GM18502 (cell line): ENCODE results near the gene VSX1.

Experiments
- ATAC-seq: cut with Tn5 transposase; IDR thresholded peaks from one replicate; pipeline ENCODE4 v1.9.1; 2021; ENCODE audit warnings: mild to moderate bottlenecking; ENCODE audit not compliant: unreplicated experiment, poor library complexity

VSX1 gene

DNA sequence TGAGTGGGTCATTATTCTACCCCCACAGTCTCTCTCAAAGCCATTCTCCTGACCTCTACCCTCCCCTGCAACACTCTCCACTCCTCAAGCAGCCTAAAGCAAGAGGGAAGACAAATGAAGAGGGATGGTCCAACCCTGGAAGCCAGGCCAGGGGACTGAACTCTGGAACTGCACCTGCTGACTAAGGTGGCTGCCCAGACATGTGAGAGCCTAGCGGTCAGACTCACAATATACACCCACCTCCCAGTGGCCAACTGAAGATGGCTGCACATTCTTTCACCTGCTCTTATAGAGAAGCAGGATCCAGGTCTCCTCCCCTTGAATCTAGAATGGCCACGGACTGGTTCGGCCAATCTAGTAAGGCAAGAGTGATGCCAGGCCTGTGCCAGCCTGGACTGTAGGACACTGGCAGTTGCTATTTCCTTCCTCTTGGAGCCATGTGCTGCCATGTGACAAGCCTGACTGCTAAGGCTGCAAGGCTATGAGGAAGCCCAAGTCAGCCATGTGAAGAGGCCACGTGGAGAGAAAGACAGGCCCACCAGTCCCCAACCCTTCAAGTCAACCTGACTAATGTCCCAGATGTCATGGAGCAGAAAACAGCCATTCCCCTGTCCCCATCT, 55.8 kb downstream of the VSX1 start:
- no peak for ATAC-seq
